Measurements from ENCODE around the gene PSMG3.

PSMG3 gene

GRCh38 chr7:1561036-1561940 is 8.5 kb downstream of the PSMG3 start:
- H3K4me2 ChIP-seq (ENCODE audit: low read length) = no peak overlapping the region
- H3K79me2 ChIP-seq (ENCODE audit: insufficient read depth, low read length) = no peaks in the 10 kb centered on the region
- H3K9me2 ChIP-seq (ENCODE audit: low read depth, low read length) = no peaks in the 10 kb centered on the region
- H3F3A ChIP-seq (ENCODE audit: insufficient read depth, low read length) = no peaks in the 10 kb centered on the region
- no peaks in the 10 kb centered on the region for H3K4me1 ChIP-seq (ENCODE audit: insufficient read depth, low read length, severe bottlenecking)
- peaks cover 8% of the 10 kb centered on the region; the same call in 1 of the 2 replicates for H3K36me3 ChIP-seq (ENCODE audit: insufficient read depth, low read length)
- no peaks in the 10 kb centered on the region for H3K9me3 ChIP-seq (ENCODE audit: low read length)
- H2AFZ ChIP-seq (ENCODE audit: low read length) = no peak overlapping the region
- H3K4me3 ChIP-seq (ENCODE audit: low read depth, low read length, poor library complexity, severe bottlenecking) = no peak overlapping the region
- no peak for TF ChIP-seq CTCF (IDR thresholded peaks at IDR 0.05; ENCODE audit: low read length)
- no peak for TF ChIP-seq EZH2 (IDR thresholded peaks at IDR 0.05; ENCODE audit: borderline replicate concordance, low read length)
- no peaks in the 10 kb centered on the region for H4K20me1 ChIP-seq (ENCODE audit: insufficient read depth, low read length)
- H3K27ac ChIP-seq (ENCODE audit: low read depth, low read length, poor library complexity, severe bottlenecking) = no peak overlapping the region
- H3K9ac ChIP-seq (ENCODE audit: low read length) = no peak overlapping the region
- H3K27me3 ChIP-seq (ENCODE audit: insufficient read depth, low read length) = no peaks in the 10 kb centered on the region; the same call in 1 of the 2 replicates

- no peak overlapping the region for H3K9ac ChIP-seq (ENCODE audit: low read length)
- no peak overlapping the region for H2AFZ ChIP-seq (ENCODE audit: low read length)
- no peaks in the 10 kb centered on the region for H3K4me1 ChIP-seq (ENCODE audit: insufficient read depth, low read length, severe bottlenecking)
- H3K9me3 ChIP-seq (ENCODE audit: low read length) = no peaks in the 10 kb centered on the region
- H3K9me2 ChIP-seq (ENCODE audit: low read depth, low read length) = no peaks in the 10 kb centered on the region
- no peaks in the 10 kb centered on the region; the same call in 1 of the 2 replicates for H3K27me3 ChIP-seq (ENCODE audit: insufficient read depth, low read length)
- H3K27ac ChIP-seq (ENCODE audit: low read depth, low read length, poor library complexity, severe bottlenecking) = no peak overlapping the region
- no peaks in the 10 kb centered on the region for H4K20me1 ChIP-seq (ENCODE audit: insufficient read depth, low read length)
- H3K4me2 ChIP-seq (ENCODE audit: low read length) = no peak overlapping the region
- H3K36me3 ChIP-seq (ENCODE audit: insufficient read depth, low read length) = peaks cover 6% of the 10 kb centered on the region; the same call in 1 of the 2 replicates
- no peaks in the 10 kb centered on the region for H3F3A ChIP-seq (ENCODE audit: insufficient read depth, low read length)
- no peaks in the 10 kb centered on the region for H3K79me2 ChIP-seq (ENCODE audit: insufficient read depth, low read length)
- no peak overlapping the region for H3K4me3 ChIP-seq (ENCODE audit: low read depth, low read length, poor library complexity, severe bottlenecking)
- TF ChIP-seq EZH2 (IDR thresholded peaks at IDR 0.05; ENCODE audit: borderline replicate concordance, low read length) (no peak), CTCF (IDR thresholded peaks at IDR 0.05; ENCODE audit: low read length) (no peak)
Observed at GRCh38 chr7:1560620-1561031, 9.2 kb downstream of the PSMG3 start.

- no peaks in the 10 kb centered on the region for H3F3A ChIP-seq (ENCODE audit: insufficient read depth, low read length)
- H3K4me3 ChIP-seq (ENCODE audit: low read depth, low read length, poor library complexity, severe bottlenecking) = no peak overlapping the region
- no peak overlapping the region for H3K27ac ChIP-seq (ENCODE audit: low read depth, low read length, poor library complexity, severe bottlenecking)
- H3K4me1 ChIP-seq (ENCODE audit: insufficient read depth, low read length, severe bottlenecking) = no peaks in the 10 kb centered on the region
- H3K9me3 ChIP-seq (ENCODE audit: low read length) = no peaks in the 10 kb centered on the region
- H3K79me2 ChIP-seq (ENCODE audit: insufficient read depth, low read length) = no peaks in the 10 kb centered on the region
- no peak overlapping the region for H3K9ac ChIP-seq (ENCODE audit: low read length)
- H3K9me2 ChIP-seq (ENCODE audit: low read depth, low read length) = no peaks in the 10 kb centered on the region
- H3K36me3 ChIP-seq (ENCODE audit: insufficient read depth, low read length) = no peaks in the 10 kb centered on the region; the same call in 1 of the 2 replicates
- H2AFZ ChIP-seq (ENCODE audit: low read length) = no peak overlapping the region
- H4K20me1 ChIP-seq (ENCODE audit: insufficient read depth, low read length) = no peaks in the 10 kb centered on the region
- no peaks in the 10 kb centered on the region; the same call in 1 of the 2 replicates for H3K27me3 ChIP-seq (ENCODE audit: insufficient read depth, low read length)
- H3K4me2 ChIP-seq (ENCODE audit: low read length) = no peak overlapping the region
- no peak for TF ChIP-seq EZH2 (IDR thresholded peaks at IDR 0.05; ENCODE audit: borderline replicate concordance, low read length)
- TF ChIP-seq CTCF (IDR thresholded peaks at IDR 0.05; ENCODE audit: low read length) = no peak
Observed at GRCh38 chr7:1559626-1560590, 9.9 kb downstream of the PSMG3 start.

Measured in OCI-LY1 (cell line).